B cell (primary cell): ENCODE results near the gene LENG9.

ENCODE experiments used
- CTCF ChIP-seq: fragments of 200-600 bp; IDR thresholded peaks from one replicate; pipeline ENCODE4 v1.8.0; 2022; ENCODE audit warnings: antibody characterized with exemption, mild to moderate bottlenecking
- EZH2 ChIP-seq: IDR thresholded peaks from 2 replicates; pipeline ENCODE4 v1.6.1; 2012; ENCODE audit warnings: borderline replicate concordance, low read depth, mild to moderate bottlenecking, moderate library complexity, low read length; ENCODE audit not compliant: insufficient read depth, poor library complexity, severe bottlenecking

GRCh38 chr19:54424660-54425381, 38.8 kb downstream of the LENG9 start:
- TF ChIP-seq CTCF, result no peak
- no peak for TF ChIP-seq EZH2
